SK-N-SH treated with all-trans-retinoic acid at 6 μM for 48 hours (cell line): ENCODE measurements around the gene MUSTN1.

Experiments
- ARNTL ChIP-seq: fragments of 450-650 bp; formaldehyde crosslinking; IDR thresholded peaks from 2 replicates; pipeline ENCODE4 v1.5.0; 2020; ENCODE audit warnings: low read depth, mild to moderate bottlenecking, moderate library complexity, borderline replicate concordance
- BACH2 ChIP-seq: fragments of 250-450 bp; sonication (Bioruptor Pico); IDR thresholded peaks from 2 replicates; pipeline ENCODE4 v1.9.0; 2021; ENCODE audit warnings: mild to moderate bottlenecking, borderline replicate concordance
- CSDC2 ChIP-seq: fragments of 250-450 bp; sonication (Bioruptor Pico); IDR thresholded peaks from 2 replicates; pipeline ENCODE4 v1.5.0; 2020; ENCODE audit warnings: mild to moderate bottlenecking, moderate library complexity
- PATZ1 ChIP-seq: fragments of 250-450 bp; sonication (Bioruptor Pico); IDR thresholded peaks from 2 replicates; pipeline ENCODE4 v1.8.0; 2020; ENCODE audit warnings: mild to moderate bottlenecking, moderate library complexity, borderline replicate concordance
- POU6F1 ChIP-seq: fragments of 250-450 bp; sonication (Bioruptor Pico); IDR thresholded peaks from 2 replicates; pipeline ENCODE4 v1.8.0; 2021; ENCODE audit warnings: low read depth, mild to moderate bottlenecking, moderate library complexity, borderline replicate concordance
- RARB ChIP-seq: fragments of 250-450 bp; sonication (Bioruptor Pico); IDR thresholded peaks from 2 replicates; pipeline ENCODE4 v1.8.0; 2021; ENCODE audit warnings: mild to moderate bottlenecking, moderate library complexity
- ZFP3 ChIP-seq: fragments of 250-450 bp; sonication (Bioruptor Pico); IDR thresholded peaks from 2 replicates; pipeline ENCODE4 v1.5.0; 2020; ENCODE audit warnings: mild to moderate bottlenecking, moderate library complexity
- ZNF70 ChIP-seq: fragments of 450-650 bp; formaldehyde crosslinking; IDR thresholded peaks from 2 replicates; pipeline ENCODE4 v1.5.0; 2020; ENCODE audit warnings: mild to moderate bottlenecking, moderate library complexity

DNA sequence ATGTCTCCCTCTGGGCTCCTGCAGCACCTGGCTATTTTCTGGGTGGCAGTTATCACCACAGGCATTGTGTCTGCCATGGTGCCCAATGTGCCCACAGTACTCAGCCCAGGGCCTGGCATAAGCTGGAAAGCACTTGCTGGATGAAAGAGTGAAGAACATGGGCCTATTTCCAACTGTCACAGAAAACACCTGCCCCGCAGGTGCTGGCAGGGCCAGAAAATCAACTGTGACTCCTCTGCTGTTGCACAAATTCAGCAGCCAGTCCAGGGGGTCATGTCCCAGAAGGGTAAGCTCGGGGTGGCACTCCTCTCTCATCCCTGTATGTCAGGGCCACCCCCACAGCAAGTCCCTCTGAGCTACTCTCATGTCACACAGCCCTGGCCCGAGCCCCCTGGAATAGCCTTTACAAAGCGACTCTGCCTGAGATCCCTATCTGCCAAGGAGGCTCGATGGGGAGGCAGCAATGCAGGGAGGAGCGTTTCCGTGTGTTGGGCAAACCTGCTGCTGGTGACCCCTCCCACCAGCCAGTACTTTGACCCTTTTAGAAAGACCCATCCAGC, 23.3 kb downstream of the MUSTN1 start:
- TF ChIP-seq POU6F1 (CRISPR knock-in tag) (no peak), ZNF70 (CRISPR knock-in tag) (no peak), ZFP3 (no peak), BACH2 (no peak), PATZ1 (no peak), RARB (no peak), ARNTL (no peak), CSDC2 (CRISPR knock-in tag) (no peak)
